HK-2 (cell line): ENCODE measurements around the gene TMEM69.
"Not testable (repeated sequence)": the region's sequence is repeated elsewhere in the genome, so short reads cannot be mapped to it uniquely, and the experiment has no call there.

Experiments used
- DNase-seq: peaks from one replicate; pipeline ENCODE4 v3.0.0-alpha.2; 2018; ENCODE audit not compliant: unreplicated experiment

Gene TMEM69

GRCh38 chr1:45677751-45678245 lies 10.2 kb upstream of the TMEM69 start:
- DNase-seq, result no peak

- no peak for DNase-seq
These were observed 9.5 kb upstream of the TMEM69 start for GRCh38 chr1:45678489-45678888.

GRCh38 chr1:45679123-45679522 lies 8.9 kb upstream of the TMEM69 start:
- no peak for DNase-seq

- no peak for DNase-seq
These were observed 5.0 kb upstream of the TMEM69 start for GRCh38 chr1:45682942-45683341.

- no peak for DNase-seq
These were observed 3.6 kb upstream of the TMEM69 start for GRCh38 chr1:45684402-45684801.

GRCh38 chr1:45685308-45686014 lies 2.5 kb upstream of the TMEM69 start:
- no peak for DNase-seq

GRCh38 chr1:45686015-45686287 lies 2.0 kb upstream of the TMEM69 start:
- no peak for DNase-seq

- DNase-seq, result peak; percentile 98
These were observed 1.5 kb upstream of the TMEM69 start, which contains the start of gene GPBP1L1 for GRCh38 chr1:45686288-45687013. Gene GPBP1L1 (minus strand): TSS chr1:45686533. CDS start chr1:45659087, 27,446 bp downstream.

GRCh38 chr1:45687014-45687753 lies 797 bp upstream of the TMEM69 start:
- peak; percentile 96 for DNase-seq

- DNase-seq, result not testable (repeated sequence)
These were observed 5.8 kb downstream of the TMEM69 start for GRCh38 chr1:45693811-45694210.

- no peak for DNase-seq
These were observed 6.8 kb downstream of the TMEM69 start for GRCh38 chr1:45694823-45695222.

GRCh38 chr1:45704637-45705036 lies 16.7 kb downstream of the TMEM69 start:
- no peak for DNase-seq

- DNase-seq, result no peak
These were observed 25.7 kb downstream of the TMEM69 start for GRCh38 chr1:45713711-45714110.

GRCh38 chr1:45716700-45717099 lies 28.7 kb downstream of the TMEM69 start:
- DNase-seq, result no peak

GRCh38 chr1:45717386-45717785 lies 29.4 kb downstream of the TMEM69 start:
- DNase-seq, result not testable (repeated sequence)

- DNase-seq, result no peak
These were observed 30.3 kb downstream of the TMEM69 start for GRCh38 chr1:45718289-45718688.

- no peak for DNase-seq
These were observed 33.2 kb downstream of the TMEM69 start for GRCh38 chr1:45721207-45721606.

- no peak for DNase-seq
These were observed 34.8 kb downstream of the TMEM69 start for GRCh38 chr1:45722809-45723208.

- DNase-seq, result no peak
These were observed 35.4 kb downstream of the TMEM69 start for GRCh38 chr1:45723248-45723930.

- DNase-seq, result not testable (repeated sequence)
These were observed 38.0 kb downstream of the TMEM69 start for GRCh38 chr1:45726007-45726406.

GRCh38 chr1:45730075-45730779 lies 42.2 kb downstream of the TMEM69 start:
- DNase-seq, result no peak
